Mesenchymal stem cell (in vitro differentiated cells and primary cell): ENCODE data around the gene RGS11.

Source experiments
- DNase-seq: peaks from one replicate; pipeline ENCODE4 v3.0.0-alpha.2; 2013
- H2AFZ ChIP-seq: one replicate; pipeline ENCODE4 v1.6.1; 2013; ENCODE audit warnings: low read depth, mild to moderate bottlenecking, control low read depth, inconsistent platforms, low read length, moderate library complexity
- H2AK5ac ChIP-seq: 2 replicates; pipeline ENCODE4 v1.6.1; 2013; ENCODE audit warnings: low read length, moderate library complexity, mild to moderate bottlenecking, inconsistent platforms; ENCODE audit not compliant: severe bottlenecking
- H2BK120ac ChIP-seq: one replicate; pipeline ENCODE4 v1.6.1; 2013; ENCODE audit warnings: low read depth, mild to moderate bottlenecking, inconsistent platforms, low read length, moderate library complexity
- H2BK12ac ChIP-seq, 2 experiments: one replicate each; pipeline ENCODE4 v1.6.1; 2013; ENCODE audit warnings: inconsistent platforms in 2 of 2, low read length in 2 of 2, mild to moderate bottlenecking in 2 of 2, moderate library complexity in 2 of 2, control low read depth in 1 of 2
- H2BK15ac ChIP-seq: one replicate; pipeline ENCODE4 v1.6.1; 2013; ENCODE audit warnings: mild to moderate bottlenecking, low read depth, inconsistent platforms; ENCODE audit not compliant: poor library complexity, severe bottlenecking
- H2BK5ac ChIP-seq: 2 replicates; pipeline ENCODE4 v1.6.1; 2013; ENCODE audit warnings: low read depth, mild to moderate bottlenecking, low read length, control low read depth, inconsistent platforms; ENCODE audit not compliant: poor library complexity, severe bottlenecking
- H3K14ac ChIP-seq, 2 experiments: one replicate each; pipeline ENCODE4 v1.6.1; 2013; ENCODE audit warnings: inconsistent platforms in 2 of 2, low read length in 2 of 2, control low read depth in 1 of 2, mild to moderate bottlenecking in 1 of 2, moderate library complexity in 1 of 2
- H3K18ac ChIP-seq, 2 experiments: one replicate each; pipeline ENCODE4 v1.6.1; 2013; ENCODE audit warnings: inconsistent platforms in 2 of 2, low read length in 2 of 2, control low read depth in 1 of 2, low read depth in 1 of 2, mild to moderate bottlenecking in 1 of 2
- H3K23ac ChIP-seq, 2 experiments: one replicate each; pipeline ENCODE4 v1.6.1; 2013; ENCODE audit warnings: inconsistent platforms in 2 of 2, low read length in 2 of 2, mild to moderate bottlenecking in 2 of 2, moderate library complexity in 2 of 2, control low read depth in 1 of 2
- H3K27ac ChIP-seq: 2 replicates; pipeline ENCODE4 v1.5.1; 2013; ENCODE audit warnings: mild to moderate bottlenecking, moderate library complexity, low read length, control low read depth, inconsistent platforms; ENCODE audit not compliant: poor library complexity, severe bottlenecking
- H3K27me3 ChIP-seq, 2 experiments: 2 replicates each; pipeline versions ENCODE4 v1.6.1 to v1.7.0; 2013; ENCODE audit warnings: low read length in 2 of 2, mild to moderate bottlenecking in 2 of 2, moderate library complexity in 2 of 2, control low read depth in 1 of 2, inconsistent platforms in 1 of 2; ENCODE audit not compliant: control insufficient read depth in 1 of 2, insufficient read depth in 1 of 2
- H3K36me3 ChIP-seq, 2 experiments: 2 replicates each; pipeline versions ENCODE4 v1.6.1 to v1.7.0; 2013; ENCODE audit warnings: low read length in 2 of 2, control low read depth in 1 of 2, inconsistent platforms in 1 of 2, low read depth in 1 of 2, mild to moderate bottlenecking in 1 of 2; ENCODE audit not compliant: insufficient read depth in 2 of 2, control insufficient read depth in 1 of 2
- H3K4ac ChIP-seq, 2 experiments: one replicate each; pipeline ENCODE4 v1.6.1; 2013; ENCODE audit warnings: inconsistent platforms in 2 of 2, low read length in 2 of 2, mild to moderate bottlenecking in 2 of 2, moderate library complexity in 2 of 2, control low read depth in 1 of 2, low read depth in 1 of 2
- H3K4me1 ChIP-seq: 2 replicates; pipeline ENCODE4 v1.6.1; 2013; ENCODE audit warnings: low read depth, low read length, control low read depth; ENCODE audit not compliant: control insufficient read depth, insufficient read depth
- H3K4me2 ChIP-seq: 2 replicates; pipeline ENCODE4 v1.6.1; 2013; ENCODE audit warnings: low read length, mild to moderate bottlenecking, inconsistent platforms; ENCODE audit not compliant: poor library complexity, severe bottlenecking
- H3K4me3 ChIP-seq, 2 experiments: 2 replicates each; pipeline versions ENCODE4 v1.5.1 to v1.7.0; 2013; ENCODE audit warnings: low read length in 2 of 2, mild to moderate bottlenecking in 2 of 2, control low read depth in 1 of 2, low read depth in 1 of 2; ENCODE audit not compliant: insufficient read depth in 1 of 2
- H3K79me1 ChIP-seq: replicated peaks from 2 replicates; pipeline ENCODE4 v1.6.1; 2013; ENCODE audit warnings: mild to moderate bottlenecking, control low read depth, low read length, inconsistent platforms; ENCODE audit not compliant: poor library complexity, severe bottlenecking
- H3K9ac ChIP-seq: 2 replicates; pipeline ENCODE4 v1.7.0; 2013; ENCODE audit warnings: mild to moderate bottlenecking, low read length, moderate library complexity
- H3K9me3 ChIP-seq: 2 replicates; pipeline ENCODE4 v1.7.0; 2013; ENCODE audit warnings: mild to moderate bottlenecking, low read length; ENCODE audit not compliant: control insufficient read depth
- H4K8ac ChIP-seq: one replicate; pipeline ENCODE4 v1.6.1; 2013; ENCODE audit warnings: inconsistent platforms, mild to moderate bottlenecking, low read length, moderate library complexity
- H4K91ac ChIP-seq: one replicate; pipeline ENCODE4 v1.6.1; 2013; ENCODE audit warnings: mild to moderate bottlenecking, low read length, inconsistent platforms
- WGBS: methylation state at CpG from one replicate; pipeline ENCODE4 v1.1.7; 2013; ENCODE audit warnings: mixed read lengths; 5-methylcytosine and 5-hydroxymethylcytosine counted together

The RGS11 gene

GRCh38 chr16:303760-304505 lies 28.2 kb upstream of the RGS11 start:
- Histone ChIP-seq H2BK12ac (no peak overlapping the region), H3K27me3 (no peaks in the 10 kb centered on the region), H2BK5ac (no peak overlapping the region), H3K27ac (no peak overlapping the region), H3K4me3 (no peak overlapping the region), H3K4ac (no peak overlapping the region), H3K23ac (no peak overlapping the region), H3K4me2 (no peak overlapping the region), H2BK120ac (no peak overlapping the region), H3K79me1 (peaks cover 32% of the 10 kb centered on the region), H2AK5ac (no peak overlapping the region), H3K36me3 (peaks cover 53 to 55% of the 10 kb centered on the region in 2 experiments), H3K9me3 (no peaks in the 10 kb centered on the region), H3K18ac (no peak overlapping the region), H3K4me1 (peaks cover 8% of the 10 kb centered on the region), H3K14ac (no peak overlapping the region), H2BK15ac (no peak overlapping the region), H4K91ac (no peak overlapping the region), H2AFZ (no peak overlapping the region), H4K8ac (no peak overlapping the region), H3K9ac (no peak overlapping the region)
- WGBS: 95% methylated on average over 43 of the region's 43 CpGs
- DNase-seq: peak; percentile 22

- Histone ChIP-seq H3K9me3 (no peaks in the 10 kb centered on the region), H3K4me1 (peaks cover 11% of the 10 kb centered on the region), H3K27me3 (no peaks in the 10 kb centered on the region), H3K23ac (no peak overlapping the region), H2BK5ac (no peak overlapping the region), H2BK12ac (no peak overlapping the region), H3K79me1 (peaks cover 32% of the 10 kb centered on the region), H2BK120ac (no peak overlapping the region), H3K18ac (no peak overlapping the region), H2AFZ (no peak overlapping the region), H3K4me3 (no peak overlapping the region), H3K4me2 (no peak overlapping the region), H4K8ac (no peak overlapping the region), H4K91ac (no peak overlapping the region), H2AK5ac (no peak overlapping the region), H3K14ac (no peak overlapping the region), H2BK15ac (peak overlapping the region; percentile 13), H3K27ac (no peak overlapping the region), H3K36me3 (peaks cover 41 to 57% of the 10 kb centered on the region in 2 experiments), H3K9ac (no peak overlapping the region), H3K4ac (no peak overlapping the region)
- WGBS: 96% methylated on average over 13 of the region's 13 CpGs
- no peak for DNase-seq
Observed at GRCh38 chr16:301950-302349, 26.2 kb upstream of the RGS11 start.

- no peak for DNase-seq
- H3K4me3 ChIP-seq: no peak overlapping the region
- no peak overlapping the region for H2AFZ ChIP-seq
- no peak overlapping the region for H2BK15ac ChIP-seq
- no peaks in the 10 kb centered on the region for H3K9me3 ChIP-seq
- no peak overlapping the region for H3K23ac ChIP-seq
- no peak overlapping the region for H4K8ac ChIP-seq
- no peak overlapping the region for H3K9ac ChIP-seq
- H4K91ac ChIP-seq: no peak overlapping the region
- H3K4me1 ChIP-seq: peaks cover 16% of the 10 kb centered on the region
- WGBS: 100% methylated on average over 3 of the region's 6 CpGs
- no peak overlapping the region for H3K14ac ChIP-seq
- no peak overlapping the region for H3K4ac ChIP-seq
- no peak overlapping the region for H3K18ac ChIP-seq
- H2BK5ac ChIP-seq: no peak overlapping the region
- no peak overlapping the region for H2BK120ac ChIP-seq
- H3K4me2 ChIP-seq: no peak overlapping the region
- peaks cover 41 to 57% of the 10 kb centered on the region in 2 experiments for H3K36me3 ChIP-seq
- no peaks in the 10 kb centered on the region for H3K27me3 ChIP-seq
- H3K79me1 ChIP-seq: peaks cover 32% of the 10 kb centered on the region
- no peak overlapping the region for H2BK12ac ChIP-seq
- H2AK5ac ChIP-seq: no peak overlapping the region
- no peak overlapping the region for H3K27ac ChIP-seq
Observed at GRCh38 chr16:301235-301634, 25.5 kb upstream of the RGS11 start.

GRCh38 chr16:297832-298231 lies 22.1 kb upstream of the RGS11 start:
- H2AK5ac ChIP-seq: no peak overlapping the region
- H4K8ac ChIP-seq: no peak overlapping the region
- H3K9ac ChIP-seq: no peak overlapping the region
- H2BK12ac ChIP-seq: no peak overlapping the region
- DNase-seq: no peak
- no peak overlapping the region for H3K4me2 ChIP-seq
- H3K23ac ChIP-seq: no peak overlapping the region
- H3K27ac ChIP-seq: no peak overlapping the region
- H3K4me3 ChIP-seq: no peak overlapping the region
- no peaks in the 10 kb centered on the region for H3K9me3 ChIP-seq
- H2BK120ac ChIP-seq: no peak overlapping the region
- 96% methylated on average over 32 of the region's 32 CpGs for WGBS
- no peak overlapping the region for H3K14ac ChIP-seq
- no peak overlapping the region for H2AFZ ChIP-seq
- no peak overlapping the region for H2BK5ac ChIP-seq
- no peak overlapping the region for H3K4ac ChIP-seq
- no peak overlapping the region for H2BK15ac ChIP-seq
- H3K4me1 ChIP-seq: peaks cover 17% of the 10 kb centered on the region
- H3K18ac ChIP-seq: no peak overlapping the region
- H3K27me3 ChIP-seq: no peaks in the 10 kb centered on the region
- no peak overlapping the region for H4K91ac ChIP-seq
- H3K79me1 ChIP-seq: peaks cover 19% of the 10 kb centered on the region
- H3K36me3 ChIP-seq: peaks cover 29 to 52% of the 10 kb centered on the region in 2 experiments
